Muscle layer of colon (tissue), 2 donors: ENCODE measurements around the gene SLC23A3.
"Not testable (repeated sequence)": the region's sequence is repeated elsewhere in the genome, so short reads cannot be mapped to it uniquely, and the experiment has no call there.

Source experiments
- H3K27ac ChIP-seq: one replicate; pipeline ENCODE4 v1.7.0; 2013; ENCODE audit warnings: low read depth, mild to moderate bottlenecking, low read length, moderate library complexity
- H3K27me3 ChIP-seq, 2 donors: one replicate each; pipeline ENCODE4 v1.7.0; 2013; ENCODE audit warnings: low read length in 2 of 2, mild to moderate bottlenecking in 2 of 2; ENCODE audit not compliant: insufficient read depth in 2 of 2, control insufficient read depth in 1 of 2
- H3K36me3 ChIP-seq: one replicate; pipeline ENCODE4 v1.7.0; 2013; ENCODE audit warnings: mild to moderate bottlenecking, low read length; ENCODE audit not compliant: insufficient read depth
- H3K4me1 ChIP-seq: one replicate; pipeline ENCODE4 v1.7.0; 2013; ENCODE audit warnings: mild to moderate bottlenecking, low read length; ENCODE audit not compliant: insufficient read depth
- H3K4me3 ChIP-seq, 2 donors: one replicate each; pipeline ENCODE4 v1.7.0; 2013; ENCODE audit warnings: low read length in 2 of 2, low read depth in 1 of 2, mild to moderate bottlenecking in 1 of 2, moderate library complexity in 1 of 2
- H3K9ac ChIP-seq: one replicate; pipeline ENCODE4 v1.7.0; 2013; ENCODE audit warnings: low read length
- H3K9me3 ChIP-seq: one replicate; pipeline ENCODE4 v1.7.0; 2013; ENCODE audit warnings: mild to moderate bottlenecking, low read length
- donor health status: abdominal sarcoma.
- donor health status: Adenocarcinoma of cecum.

SLC23A3 gene

GRCh38 chr2:219210196-219210885 is 40.5 kb upstream of the SLC23A3 start:
- Histone ChIP-seq H3K9me3 (no peaks in the 10 kb centered on the region), H3K27me3 (no peaks in the 10 kb centered on the region), H3K4me3 (no peak overlapping the region), H3K27ac (no peak overlapping the region), H3K4me1 (peaks cover 20% of the 10 kb centered on the region), H3K36me3 (peaks cover 56% of the 10 kb centered on the region), H3K9ac (no peak overlapping the region)

GRCh38 chr2:219209236-219210195 is 39.7 kb upstream of the SLC23A3 start:
- no peak overlapping the region for H3K27ac ChIP-seq
- peaks cover 48% of the 10 kb centered on the region for H3K36me3 ChIP-seq
- no peak overlapping the region for H3K9ac ChIP-seq
- no peak overlapping the region for H3K4me3 ChIP-seq
- H3K9me3 ChIP-seq: no peaks in the 10 kb centered on the region
- no peaks in the 10 kb centered on the region for H3K27me3 ChIP-seq
- H3K4me1 ChIP-seq: peaks cover 20% of the 10 kb centered on the region

GRCh38 chr2:219207884-219208740 is 38.3 kb upstream of the SLC23A3 start:
- Histone ChIP-seq H3K36me3 (peaks cover 36% of the 10 kb centered on the region), H3K4me3 (peak overlapping the region; percentile 4 to 87), H3K9me3 (no peaks in the 10 kb centered on the region), H3K27me3 (no peaks in the 10 kb centered on the region), H3K27ac (peak overlapping the region; percentile 97), H3K4me1 (peaks cover 20% of the 10 kb centered on the region), H3K9ac (peak overlapping the region; percentile 44)

DNA sequence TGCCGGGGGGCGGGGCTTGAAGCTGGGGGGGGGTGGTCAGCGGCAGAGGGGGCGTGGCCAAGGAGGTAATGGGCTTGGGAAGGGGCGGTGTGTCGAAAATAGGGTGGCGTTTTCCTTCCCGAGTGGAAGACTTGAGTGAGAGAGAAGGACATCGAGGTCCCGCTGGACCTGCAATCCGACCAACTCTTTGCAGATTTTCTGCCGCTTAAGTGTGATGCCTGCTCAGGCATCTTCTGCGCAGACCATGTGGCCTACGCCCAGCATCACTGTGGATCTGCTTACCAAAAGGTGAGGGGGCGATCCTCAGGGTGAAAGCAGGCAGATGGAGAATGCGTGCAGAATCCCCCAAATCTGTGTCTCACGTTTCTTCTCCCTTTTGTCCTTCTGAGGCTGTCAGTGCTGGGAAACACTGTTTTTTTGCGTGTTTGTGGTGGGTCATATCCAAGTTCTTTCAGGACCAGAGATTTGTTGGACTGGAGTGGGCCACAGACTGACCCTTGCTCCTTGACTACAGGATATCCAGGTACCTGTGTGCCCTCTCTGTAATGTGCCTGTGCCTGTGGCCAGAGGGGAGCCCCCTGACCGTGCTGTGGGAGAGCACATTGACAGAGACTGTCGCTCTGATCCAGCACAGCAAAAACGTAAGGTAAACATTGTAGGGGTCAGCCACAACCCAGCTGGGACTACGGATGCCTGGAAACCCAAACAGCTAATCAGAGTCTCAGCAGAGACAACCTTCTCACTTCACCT is 37.5 kb upstream of the SLC23A3 start:
- H3K36me3 ChIP-seq: peaks cover 31% of the 10 kb centered on the region
- H3K27me3 ChIP-seq: no peaks in the 10 kb centered on the region
- peak overlapping the region; percentile 97 for H3K27ac ChIP-seq
- no peaks in the 10 kb centered on the region for H3K9me3 ChIP-seq
- H3K9ac ChIP-seq: peak overlapping the region; percentile 44
- peak overlapping the region; percentile 73 to 87 for H3K4me3 ChIP-seq
- peaks cover 20% of the 10 kb centered on the region for H3K4me1 ChIP-seq

DNA sequence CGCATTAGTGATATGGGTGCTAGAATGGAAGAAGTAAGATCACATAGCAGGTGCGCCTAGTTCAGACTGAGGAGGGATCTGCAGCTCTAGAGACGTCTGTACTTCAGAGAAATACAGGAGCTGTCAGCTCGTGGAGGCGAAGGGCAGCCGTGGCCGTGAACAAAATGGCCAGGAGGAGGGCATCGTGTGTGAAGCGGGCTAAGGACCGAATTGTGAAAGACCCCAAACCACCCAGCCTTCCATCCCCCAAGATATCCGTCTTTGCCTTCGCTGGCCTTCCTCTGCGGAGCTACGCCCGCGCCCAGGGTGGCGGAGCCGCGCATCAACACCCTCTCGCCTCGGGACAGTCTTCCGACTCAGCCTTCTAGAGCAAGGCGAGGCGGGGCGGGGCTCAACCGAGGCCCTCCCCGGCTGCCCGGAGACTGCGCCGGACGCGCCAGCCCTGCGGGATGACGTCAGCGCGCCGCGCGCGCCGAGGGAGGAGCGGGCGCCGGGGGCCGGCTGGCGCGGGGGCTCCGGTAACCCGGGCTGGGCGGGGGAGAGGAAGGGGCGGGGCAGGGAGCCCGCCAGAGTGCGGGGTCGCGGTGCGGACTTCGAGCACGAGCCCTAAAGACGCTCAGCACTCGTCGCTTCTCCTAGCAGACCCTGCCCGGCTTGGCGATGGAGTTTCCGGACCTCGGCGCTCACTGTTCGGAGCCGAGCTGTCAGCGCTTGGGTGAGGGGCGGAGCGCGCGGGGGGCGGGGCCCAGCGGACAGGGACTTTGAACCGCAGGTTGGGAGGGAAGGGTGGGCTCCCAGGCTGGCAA is 36.7 kb upstream of the SLC23A3 start, which contains the start of gene ZFAND2B:
Gene ZFAND2B, plus strand, starts transcription at position 455 of the 806 bp plus-strand sequence. Its CDS starts 206 bp downstream, at position 661.
- Histone ChIP-seq H3K9me3 (no peaks in the 10 kb centered on the region), H3K4me1 (peaks cover 20% of the 10 kb centered on the region), H3K27ac (peak within 1 kb of the TSS; percentile 97), H3K4me3 (peak within 1 kb of the TSS; percentile 73 to 87), H3K36me3 (peaks cover 31% of the 10 kb centered on the region), H3K9ac (peak within 1 kb of the TSS; percentile 96), H3K27me3 (no peaks in the 10 kb centered on the region)

DNA sequence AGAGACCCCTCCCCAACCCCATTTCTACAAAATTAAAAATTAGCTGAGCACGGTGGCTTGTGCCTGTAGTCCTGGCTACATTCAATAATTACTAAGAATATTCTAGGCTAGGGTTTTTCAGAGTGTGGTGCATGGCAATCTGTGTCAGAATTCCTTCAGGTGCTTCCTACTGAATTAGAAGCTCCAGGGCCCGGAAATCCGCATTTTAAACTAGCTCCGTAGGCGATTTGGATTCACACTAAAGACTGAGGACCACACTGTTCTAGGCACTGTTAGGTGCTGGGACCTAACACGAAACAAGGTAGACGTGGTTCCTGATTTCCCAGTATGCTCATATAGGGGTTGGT is 36.1 kb upstream of the SLC23A3 start:
- H3K9me3 ChIP-seq: no peaks in the 10 kb centered on the region
- peak overlapping the region; percentile 93 for H3K27ac ChIP-seq
- peak overlapping the region; percentile 73 to 87 for H3K4me3 ChIP-seq
- H3K36me3 ChIP-seq: peaks cover 30% of the 10 kb centered on the region
- H3K4me1 ChIP-seq: peaks cover 20% of the 10 kb centered on the region
- H3K27me3 ChIP-seq: no peaks in the 10 kb centered on the region
- H3K9ac ChIP-seq: peak overlapping the region; percentile 96

- Histone ChIP-seq H3K9ac (no peak overlapping the region), H3K4me3 (no peak overlapping the region), H3K36me3 (peaks cover 22% of the 10 kb centered on the region), H3K27me3 (no peaks in the 10 kb centered on the region), H3K9me3 (no peaks in the 10 kb centered on the region), H3K4me1 (peaks cover 20% of the 10 kb centered on the region), H3K27ac (no peak overlapping the region)
Observed at GRCh38 chr2:219205165-219205538, 35.3 kb upstream of the SLC23A3 start.

GRCh38 chr2:219204425-219205164 is 34.8 kb upstream of the SLC23A3 start:
- Histone ChIP-seq H3K27me3 (no peaks in the 10 kb centered on the region), H3K4me1 (peaks cover 20% of the 10 kb centered on the region), H3K27ac (no peak overlapping the region), H3K36me3 (peaks cover 17% of the 10 kb centered on the region), H3K9ac (no peak overlapping the region), H3K4me3 (no peak overlapping the region), H3K9me3 (no peaks in the 10 kb centered on the region)

GRCh38 chr2:219201331-219201730 is 31.5 kb upstream of the SLC23A3 start:
- not testable (repeated sequence) for H3K27ac ChIP-seq, H3K9ac ChIP-seq, H3K4me3 ChIP-seq, H3K36me3 ChIP-seq, H3K27me3 ChIP-seq, H3K9me3 ChIP-seq, H3K4me1 ChIP-seq
